Duodenal mucosa (tissue), 2 donors: ENCODE data around the gene PACSIN1.

ENCODE experiments used
- H3K27ac ChIP-seq: one replicate; pipeline ENCODE4 v1.7.0; 2013; ENCODE audit warnings: low read depth, low read length
- H3K27me3 ChIP-seq, 2 donors: one replicate each; pipeline ENCODE4 v1.7.0; 2013; ENCODE audit warnings: low read length in 2 of 2, control low read depth in 1 of 2; ENCODE audit not compliant: insufficient read depth in 2 of 2, control insufficient read depth in 1 of 2
- H3K36me3 ChIP-seq, 2 donors: one replicate each; pipeline ENCODE4 v1.7.0; 2013; ENCODE audit warnings: low read length in 2 of 2, control low read depth in 1 of 2; ENCODE audit not compliant: insufficient read depth in 2 of 2, control insufficient read depth in 1 of 2
- H3K4me1 ChIP-seq, 2 donors: one replicate each; pipeline ENCODE4 v1.7.0; 2013; ENCODE audit warnings: low read length in 2 of 2, control low read depth in 1 of 2; ENCODE audit not compliant: insufficient read depth in 2 of 2, control insufficient read depth in 1 of 2
- H3K4me3 ChIP-seq, 2 donors: one replicate each; pipeline ENCODE4 v1.7.0; 2013; ENCODE audit warnings: low read length in 2 of 2, low read depth in 1 of 2
- H3K9ac ChIP-seq, 2 donors: one replicate each; pipeline ENCODE4 v1.7.0; 2013; ENCODE audit warnings: low read length in 2 of 2, low read depth in 1 of 2
- H3K9me3 ChIP-seq, 2 donors: one replicate each; pipeline ENCODE4 v1.7.0; 2013; ENCODE audit warnings: low read length in 2 of 2, control low read depth in 1 of 2; ENCODE audit not compliant: control insufficient read depth in 1 of 2

PACSIN1 gene

GRCh38 chr6:34512738-34513115 is 46.9 kb downstream of the PACSIN1 start:
- no peaks in the 10 kb centered on the region for H3K4me1 ChIP-seq
- peaks cover 0 to 4% of the 10 kb centered on the region in 2 donors for H3K27me3 ChIP-seq
- no peak overlapping the region for H3K27ac ChIP-seq
- no peak overlapping the region for H3K9ac ChIP-seq
- H3K4me3 ChIP-seq, result no peak overlapping the region
- no peaks in the 10 kb centered on the region for H3K36me3 ChIP-seq
- H3K9me3 ChIP-seq, result peaks cover 0 to 2% of the 10 kb centered on the region in 2 donors

- no peaks in the 10 kb centered on the region for H3K36me3 ChIP-seq
- H3K4me1 ChIP-seq, result no peaks in the 10 kb centered on the region
- H3K27ac ChIP-seq, result no peak overlapping the region
- H3K27me3 ChIP-seq, result peaks cover 0 to 4% of the 10 kb centered on the region in 2 donors
- H3K9ac ChIP-seq, result no peak overlapping the region
- H3K9me3 ChIP-seq, result peaks cover 0 to 2% of the 10 kb centered on the region in 2 donors
- H3K4me3 ChIP-seq, result no peak overlapping the region
Observed at GRCh38 chr6:34513646-34514045, 47.8 kb downstream of the PACSIN1 start.

GRCh38 chr6:34514112-34514511 is 48.2 kb downstream of the PACSIN1 start:
- Histone ChIP-seq H3K27me3 (peaks cover 0 to 4% of the 10 kb centered on the region in 2 donors), H3K36me3 (no peaks in the 10 kb centered on the region), H3K4me3 (no peak overlapping the region), H3K9me3 (peaks cover 0 to 2% of the 10 kb centered on the region in 2 donors), H3K27ac (no peak overlapping the region), H3K9ac (no peak overlapping the region), H3K4me1 (no peaks in the 10 kb centered on the region)

GRCh38 chr6:34514593-34515472 is 49.0 kb downstream of the PACSIN1 start:
- Histone ChIP-seq H3K9ac (no peak overlapping the region), H3K36me3 (no peaks in the 10 kb centered on the region), H3K4me1 (no peaks in the 10 kb centered on the region), H3K4me3 (no peak overlapping the region), H3K9me3 (peaks cover 0 to 1% of the 10 kb centered on the region in 2 donors), H3K27me3 (peaks cover 0 to 4% of the 10 kb centered on the region in 2 donors), H3K27ac (no peak overlapping the region)

DNA sequence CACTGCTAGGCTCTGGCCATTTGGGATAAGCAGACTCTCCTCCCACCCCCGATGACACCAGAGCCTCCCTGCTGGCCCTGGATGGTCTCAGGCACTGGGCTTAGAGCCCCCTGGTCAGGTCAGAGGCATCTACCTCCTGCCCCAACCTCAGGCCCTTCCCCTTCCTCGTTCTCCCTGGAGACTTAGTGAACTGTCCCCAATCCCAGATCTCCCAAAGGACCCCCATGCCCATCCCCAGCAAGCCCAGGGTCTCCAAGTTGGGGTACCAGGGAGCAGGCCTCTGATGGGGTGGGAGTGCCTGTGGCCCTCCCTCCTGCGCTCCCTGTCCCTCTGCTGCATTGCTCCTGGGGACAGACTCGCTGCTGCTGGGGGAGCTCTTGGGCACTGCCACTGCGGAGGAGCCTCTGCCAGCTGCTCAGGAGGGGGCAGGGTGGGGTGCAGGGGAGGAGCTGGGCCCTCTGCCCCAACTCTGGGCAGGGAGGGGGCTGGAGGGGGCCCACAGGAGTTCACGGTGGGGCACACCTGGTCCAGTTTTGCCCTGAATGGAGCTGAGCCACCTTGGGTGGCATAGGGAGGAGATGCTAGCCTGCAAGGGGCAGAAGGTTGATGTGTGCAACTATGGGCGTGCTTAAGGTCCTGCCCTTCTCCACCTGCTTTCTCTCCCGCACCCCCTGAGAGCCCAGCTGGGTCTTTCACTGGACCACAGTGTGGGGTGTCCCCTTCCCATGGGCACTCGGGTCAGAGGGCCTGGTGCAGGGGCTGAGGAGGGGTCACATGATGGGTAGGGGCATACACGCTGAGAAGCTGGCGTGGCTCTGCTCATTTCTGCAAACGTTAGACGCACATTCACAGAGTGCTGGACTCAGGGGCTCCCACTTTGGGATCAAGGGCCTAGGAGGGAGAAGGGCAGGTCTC is 49.9 kb downstream of the PACSIN1 start:
- Histone ChIP-seq H3K9me3 (no peaks in the 10 kb centered on the region), H3K27ac (no peak overlapping the region), H3K4me1 (no peaks in the 10 kb centered on the region), H3K4me3 (no peak overlapping the region), H3K36me3 (no peaks in the 10 kb centered on the region), H3K27me3 (peaks cover 0 to 4% of the 10 kb centered on the region in 2 donors), H3K9ac (no peak overlapping the region)

DNA sequence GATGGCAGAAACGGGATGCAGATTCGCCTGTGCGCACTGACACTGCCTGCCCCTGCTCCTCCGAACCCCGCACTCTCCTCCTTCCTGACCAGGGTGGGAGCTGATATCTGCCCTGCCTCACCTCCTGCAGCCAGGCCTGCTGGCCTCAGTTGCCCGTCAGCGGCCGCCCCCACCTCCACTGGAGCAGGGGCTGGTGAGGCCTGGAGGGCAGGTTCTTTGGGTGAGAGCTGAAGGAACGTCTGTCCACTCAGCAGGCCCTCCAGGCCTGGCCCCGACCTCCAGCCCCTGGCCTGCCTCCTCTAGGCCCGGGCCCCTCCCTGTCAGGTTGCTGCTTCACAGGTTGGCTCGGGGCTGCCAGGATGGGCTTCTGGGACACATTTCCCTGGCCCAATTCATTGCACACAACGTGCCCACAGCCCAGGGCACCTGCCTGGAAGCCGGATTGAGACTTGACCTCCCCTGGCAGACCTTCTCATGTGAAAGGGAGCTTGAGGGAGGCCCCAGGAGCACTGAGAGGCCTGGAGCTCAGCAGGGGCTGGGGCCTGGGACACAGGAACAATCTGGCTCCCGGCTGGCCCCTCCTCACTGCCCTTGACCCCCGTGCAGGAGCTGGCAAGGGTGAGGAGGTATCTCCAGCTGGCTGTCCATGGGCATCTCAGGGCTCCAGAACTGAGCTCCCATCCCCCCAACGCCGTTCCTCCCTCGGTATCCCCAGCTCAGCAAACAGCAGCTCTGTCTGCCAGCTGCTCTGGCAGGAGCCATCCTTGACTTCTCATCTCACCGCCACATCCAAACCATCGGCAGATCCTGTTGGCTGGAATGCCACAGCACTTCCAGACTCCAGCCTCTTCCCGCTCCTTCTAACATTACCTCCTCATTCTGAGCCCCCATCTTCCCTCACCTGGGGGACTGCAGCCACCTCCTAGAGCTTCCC is 50.8 kb downstream of the PACSIN1 start:
- H3K4me3 ChIP-seq, result no peak overlapping the region
- H3K9ac ChIP-seq, result no peak overlapping the region
- peaks cover 0 to 4% of the 10 kb centered on the region in 2 donors for H3K27me3 ChIP-seq

DNA sequence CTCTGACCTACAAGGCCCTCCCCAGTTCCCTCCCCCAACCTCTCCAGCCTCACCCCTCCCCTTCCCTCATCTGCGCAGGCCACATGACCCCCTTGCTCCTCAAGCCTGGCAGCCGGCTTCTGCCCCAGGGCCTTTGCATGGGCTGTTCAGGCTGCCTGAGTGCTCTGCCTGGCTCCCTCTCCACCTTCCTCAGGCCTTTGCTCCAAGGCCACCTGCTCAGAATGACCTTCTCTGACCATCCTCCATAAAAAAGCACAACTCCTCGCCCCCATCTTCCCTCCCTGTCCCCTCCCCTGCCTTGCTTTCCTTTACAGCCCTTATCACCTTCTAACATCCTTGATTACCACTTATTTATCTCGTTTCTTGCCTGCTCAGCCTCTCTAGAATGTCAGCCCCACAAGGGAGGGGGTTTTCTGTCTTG is 51.6 kb downstream of the PACSIN1 start:
- no peak overlapping the region for H3K9ac ChIP-seq
- no peaks in the 10 kb centered on the region for H3K4me1 ChIP-seq
- H3K27ac ChIP-seq, result no peak overlapping the region
- H3K4me3 ChIP-seq, result no peak overlapping the region
- H3K27me3 ChIP-seq, result peaks cover 0 to 4% of the 10 kb centered on the region in 2 donors
- no peaks in the 10 kb centered on the region for H3K36me3 ChIP-seq
- no peaks in the 10 kb centered on the region for H3K9me3 ChIP-seq

More for the DNA sequence above, 50.8 kb downstream of the PACSIN1 start:
- H3K9me3 ChIP-seq, result no peaks in the 10 kb centered on the region
- H3K27ac ChIP-seq, result no peak overlapping the region
- H3K4me1 ChIP-seq, result no peaks in the 10 kb centered on the region
- no peaks in the 10 kb centered on the region for H3K36me3 ChIP-seq

DNA sequence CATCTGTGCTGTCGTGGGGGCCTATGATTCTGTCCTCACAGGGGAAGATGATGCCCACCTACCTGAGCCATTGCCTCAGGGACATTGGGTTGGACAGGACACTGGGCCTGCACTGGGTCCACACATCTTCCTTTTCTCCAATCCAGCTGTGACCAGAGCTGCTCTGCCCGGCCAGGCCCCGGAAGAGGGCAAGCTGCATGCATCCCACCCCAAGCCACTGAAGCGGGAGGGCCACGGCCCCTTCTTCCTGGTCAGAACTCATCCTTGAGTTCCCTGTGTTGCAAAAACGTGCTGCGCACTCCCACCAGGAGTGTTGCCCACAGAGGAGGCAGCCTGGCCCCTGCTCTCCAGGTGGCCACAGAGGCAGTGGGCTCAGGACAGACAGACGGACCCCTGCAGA is 52.1 kb downstream of the PACSIN1 start:
- H3K27ac ChIP-seq, result no peak overlapping the region
- H3K4me3 ChIP-seq, result no peak overlapping the region
- no peak overlapping the region for H3K9ac ChIP-seq
- H3K36me3 ChIP-seq, result no peaks in the 10 kb centered on the region
- H3K27me3 ChIP-seq, result peaks cover 0 to 4% of the 10 kb centered on the region in 2 donors
- no peaks in the 10 kb centered on the region for H3K9me3 ChIP-seq
- no peaks in the 10 kb centered on the region for H3K4me1 ChIP-seq

- Histone ChIP-seq H3K36me3 (no peaks in the 10 kb centered on the region), H3K4me1 (no peaks in the 10 kb centered on the region), H3K9ac (no peak overlapping the region), H3K9me3 (no peaks in the 10 kb centered on the region), H3K4me3 (no peak overlapping the region), H3K27me3 (peaks cover 0 to 4% of the 10 kb centered on the region in 2 donors), H3K27ac (no peak overlapping the region)
Observed at GRCh38 chr6:34518669-34519365, 52.9 kb downstream of the PACSIN1 start.
